ENCODE data around the gene TRIM63. TPM values are rescaled to one million over a fixed set of nuclear protein-coding genes. Genes with fewer than 3 reads are reported as not detected.

TRIM63 gene
- total RNA-seq, 2 donors from 2014 or later, result 0.68 TPM; not detected in 1

GRCh38 chr1:26084091-26084561 is 16.7 kb upstream of the TRIM63 start:
- no peaks in the 10 kb centered on the region for H3K9me3 ChIP-seq
- intact Hi-C loops (cut with DNase I), result no loop called here
- H3K27ac ChIP-seq, result no peak overlapping the region
- H3K36me3 ChIP-seq, result no peaks in the 10 kb centered on the region
- DNase-seq (ENCODE audit: low spot score), result peak; percentile 55
- WGBS, result 26% methylated on average over 2 of the region's 2 CpGs
- H3K27me3 ChIP-seq (replicated peaks; ENCODE audit: insufficient read depth), result peaks cover 2% of the 10 kb centered on the region
- peak; percentile 71 for TF ChIP-seq POLR2AphosphoS5 (IDR thresholded peaks at IDR 0.05)
- no peak for TF ChIP-seq CTCF (IDR thresholded peaks at IDR 0.05)
- H3K4me3 ChIP-seq, result no peak overlapping the region
- H3K4me1 ChIP-seq (replicated peaks), result no peaks in the 10 kb centered on the region

- 39% methylated on average over 5 of the region's 5 CpGs for WGBS
- no peak overlapping the region for H3K4me3 ChIP-seq
- intact Hi-C loops (cut with DNase I), result no loop called here
Measured at GRCh38 chr1:26083208-26083607, 15.8 kb upstream of the TRIM63 start.

GRCh38 chr1:26082020-26082350 is 14.6 kb upstream of the TRIM63 start:
- Histone ChIP-seq H3K4me1 (replicated peaks) (no peaks in the 10 kb centered on the region), H3K4me3 (no peak overlapping the region), H3K36me3 (no peaks in the 10 kb centered on the region), H3K27ac (no peak overlapping the region), H3K27me3 (replicated peaks; ENCODE audit: insufficient read depth) (peaks cover 2% of the 10 kb centered on the region), H3K9me3 (no peaks in the 10 kb centered on the region)
- intact Hi-C loops (cut with DNase I), result no loop called here
- DNase-seq (ENCODE audit: low spot score), result no peak
- TF ChIP-seq POLR2A (IDR thresholded peaks at IDR 0.05) (no peak), CTCF (IDR thresholded peaks at IDR 0.05) (no peak), POLR2AphosphoS5 (IDR thresholded peaks at IDR 0.05) (no peak)
- WGBS, result 92% methylated on average over 3 of the region's 3 CpGs

More at GRCh38 chr1:26083208-26083607, 15.8 kb upstream of the TRIM63 start:
- no peak for DNase-seq (ENCODE audit: low spot score)
- no peak overlapping the region for H3K27ac ChIP-seq
- no peaks in the 10 kb centered on the region for H3K9me3 ChIP-seq
- no peaks in the 10 kb centered on the region for H3K4me1 ChIP-seq (replicated peaks)
- H3K27me3 ChIP-seq (replicated peaks; ENCODE audit: insufficient read depth), result peaks cover 2% of the 10 kb centered on the region
- no peaks in the 10 kb centered on the region for H3K36me3 ChIP-seq
- TF ChIP-seq POLR2A (IDR thresholded peaks at IDR 0.05), result no peak

- Histone ChIP-seq H3K36me3 (no peaks in the 10 kb centered on the region), H3K4me1 (replicated peaks) (no peaks in the 10 kb centered on the region), H3K27ac (no peak overlapping the region), H3K9me3 (no peaks in the 10 kb centered on the region), H3K27me3 (replicated peaks; ENCODE audit: insufficient read depth) (peaks cover 2% of the 10 kb centered on the region), H3K4me3 (no peak overlapping the region)
- no peak for TF ChIP-seq POLR2AphosphoS5 (IDR thresholded peaks at IDR 0.05)
- TF ChIP-seq CTCF (IDR thresholded peaks at IDR 0.05), result no peak
- no peak for TF ChIP-seq POLR2A (IDR thresholded peaks at IDR 0.05)
- DNase-seq (ENCODE audit: low spot score), result no peak
- 89% methylated on average over 8 of the region's 8 CpGs for WGBS
- intact Hi-C loops (cut with DNase I), result no loop called here
Measured at GRCh38 chr1:26081267-26082019, 14.0 kb upstream of the TRIM63 start.

GRCh38 chr1:26079960-26080814 is 12.8 kb upstream of the TRIM63 start:
- no peaks in the 10 kb centered on the region for H3K4me1 ChIP-seq (replicated peaks)
- no peak for TF ChIP-seq POLR2A (IDR thresholded peaks at IDR 0.05)
- TF ChIP-seq POLR2AphosphoS5 (IDR thresholded peaks at IDR 0.05), result peak; percentile 67
- no peaks in the 10 kb centered on the region for H3K27me3 ChIP-seq (replicated peaks; ENCODE audit: insufficient read depth)
- DNase-seq (ENCODE audit: low spot score), result no peak
- H3K4me3 ChIP-seq, result no peak overlapping the region
- WGBS, result 65% methylated on average over 9 of the region's 9 CpGs
- H3K27ac ChIP-seq, result no peak overlapping the region
- no peaks in the 10 kb centered on the region for H3K36me3 ChIP-seq
- intact Hi-C loops (cut with DNase I), result no loop called here
- no peaks in the 10 kb centered on the region for H3K9me3 ChIP-seq

All from prostate gland (tissue), 2 donors.